Smooth muscle cell (in vitro differentiated cells): Measurements from ENCODE around the gene COP1. TPM values are rescaled to one million over a fixed set of nuclear protein-coding genes. Genes with fewer than 3 reads are reported as not detected.

Experiments
- DNase-seq: peaks from one replicate; lab custom pipeline; 2025; ENCODE audit not compliant: unreplicated experiment; lab: John Stamatoyannopoulos, UW
- H2AFZ ChIP-seq: fragments of 200-600 bp; sonication (generic); 2 replicates; pipeline ENCODE4 v1.6.0; 2016; ENCODE audit warnings: antibody characterized with exemption, low read depth, mild to moderate bottlenecking
- H3F3A ChIP-seq: fragments of 200-600 bp; sonication (generic); 2 replicates; pipeline ENCODE4 v1.6.0; 2017; ENCODE audit warnings: antibody characterized with exemption, low read depth
- H3K27ac ChIP-seq: fragments of 200-600 bp; sonication (generic); 2 replicates; pipeline ENCODE4 v1.5.1; 2016; ENCODE audit warnings: low read depth, mild to moderate bottlenecking
- H3K27me3 ChIP-seq: fragments of 200-600 bp; sonication (generic); 2 replicates; pipeline ENCODE4 v1.6.1; 2016; ENCODE audit warnings: low read depth, mild to moderate bottlenecking
- H3K36me3 ChIP-seq: fragments of 200-600 bp; sonication (generic); 2 replicates; pipeline ENCODE4 v1.5.1; 2016; ENCODE audit warnings: low read depth
- H3K4me1 ChIP-seq: fragments of 200-600 bp; sonication (generic); 2 replicates; pipeline ENCODE4 v1.5.1; 2016; ENCODE audit warnings: low read depth
- H3K4me2 ChIP-seq: fragments of 200-600 bp; sonication (generic); 2 replicates; pipeline ENCODE4 v1.6.0; 2016; ENCODE audit warnings: mild to moderate bottlenecking
- H3K4me3 ChIP-seq: fragments of 200-600 bp; sonication (generic); 2 replicates; pipeline ENCODE4 v1.5.1; 2016; ENCODE audit warnings: mild to moderate bottlenecking
- H3K79me2 ChIP-seq: fragments of 200-600 bp; sonication (generic); 2 replicates; pipeline ENCODE4 v1.6.0; 2016; ENCODE audit warnings: low read depth, mild to moderate bottlenecking
- H3K9ac ChIP-seq: fragments of 200-600 bp; sonication (generic); 2 replicates; pipeline ENCODE4 v1.6.0; 2016; ENCODE audit warnings: low read depth
- H3K9me3 ChIP-seq: fragments of 200-600 bp; sonication (generic); replicated peaks from 2 replicates; pipeline ENCODE4 v1.5.1; 2016; ENCODE audit warnings: low read depth
- H4K20me1 ChIP-seq: fragments of 200-600 bp; sonication (generic); 2 replicates; pipeline ENCODE4 v1.6.0; 2016; ENCODE audit warnings: low read depth
- CTCF ChIP-seq: fragments of 200-600 bp; sonication (generic); IDR thresholded peaks from 2 replicates; pipeline ENCODE4 v1.5.1; 2017; ENCODE audit warnings: borderline replicate concordance, mild to moderate bottlenecking, antibody characterized with exemption; ENCODE audit not compliant: insufficient read depth, poor library complexity, severe bottlenecking
- WGBS: methylation state at CpG from one replicate; pipeline ENCODE4 v1.1.7; 2016; ENCODE audit warnings: low lambda C conversion rate; 5-methylcytosine and 5-hydroxymethylcytosine counted together
- polyA plus RNA-seq: library from polyadenylated mRNA; unstranded; fragments of >200 nt; fragmentation: Nextera tagmentation; extraction: Ambion mirVana; gene quantifications from 2 replicates; pipeline ENCODE4 v1.2.1, GENCODE V29; 2016
- total RNA-seq: library from RNA; depleted of rRNA; stranded (reverse); fragments of >200 nt; gene quantifications from 2 replicates; pipeline ENCODE4 v1.2.3, GENCODE V29; 2014

COP1 gene
- total and polyA plus RNA-seq, 2 experiments from 2014 or later, result 44.8 to 68.2 TPM

- no peak for TF ChIP-seq CTCF
- Histone ChIP-seq H3K9ac (no peak overlapping the region), H3K79me2 (peaks cover 100% of the 10 kb centered on the region), H3F3A (no peaks in the 10 kb centered on the region), H3K9me3 (no peaks in the 10 kb centered on the region), H2AFZ (no peak overlapping the region), H3K4me2 (no peak overlapping the region), H3K4me3 (no peak overlapping the region), H3K27me3 (no peaks in the 10 kb centered on the region), H3K4me1 (peaks cover 9% of the 10 kb centered on the region), H3K27ac (no peak overlapping the region), H4K20me1 (peaks cover 100% of the 10 kb centered on the region), H3K36me3 (no peaks in the 10 kb centered on the region)
- WGBS, result 93% methylated on average over 3 of the region's 3 CpGs
- no peak for DNase-seq
Observed at GRCh38 chr1:176187001-176187400, 20.1 kb downstream of the COP1 start.

GRCh38 chr1:176183618-176184017 is 23.5 kb downstream of the COP1 start:
- peaks cover 9% of the 10 kb centered on the region for H3K4me1 ChIP-seq
- no peak overlapping the region for H3K27ac ChIP-seq
- H3K9me3 ChIP-seq, result no peaks in the 10 kb centered on the region
- no peak overlapping the region for H3K4me3 ChIP-seq
- peaks cover 96% of the 10 kb centered on the region for H3K79me2 ChIP-seq
- no peaks in the 10 kb centered on the region for H3K36me3 ChIP-seq
- H3K9ac ChIP-seq, result no peak overlapping the region
- H3K4me2 ChIP-seq, result no peak overlapping the region
- no peak overlapping the region for H2AFZ ChIP-seq
- no peaks in the 10 kb centered on the region for H3K27me3 ChIP-seq
- H4K20me1 ChIP-seq, result peaks cover 95% of the 10 kb centered on the region
- TF ChIP-seq CTCF, result no peak
- H3F3A ChIP-seq, result no peaks in the 10 kb centered on the region
- no peak for DNase-seq
- 98% methylated on average over 3 of the region's 3 CpGs for WGBS

GRCh38 chr1:176178316-176178715 is 28.8 kb downstream of the COP1 start:
- DNase-seq, result no peak

More at GRCh38 chr1:176178316-176178715, 28.8 kb downstream of the COP1 start:
- Histone ChIP-seq H3K36me3 (no peaks in the 10 kb centered on the region), H3K27ac (no peak overlapping the region), H2AFZ (no peak overlapping the region), H3K27me3 (no peaks in the 10 kb centered on the region), H3K4me2 (no peak overlapping the region), H3K79me2 (peaks cover 74% of the 10 kb centered on the region), H3K9me3 (no peaks in the 10 kb centered on the region), H3F3A (no peaks in the 10 kb centered on the region), H3K4me1 (no peaks in the 10 kb centered on the region), H3K9ac (no peak overlapping the region), H4K20me1 (peaks cover 88% of the 10 kb centered on the region), H3K4me3 (no peak overlapping the region)
- WGBS, result 69% methylated on average over 5 of the region's 5 CpGs
- no peak for TF ChIP-seq CTCF
